Measurements from ENCODE around the gene TESK2. TPM values are rescaled to one million over a fixed set of nuclear protein-coding genes. Genes with fewer than 3 reads are reported as not detected.

Gene TESK2
- total and polyA plus RNA-seq, 2 of the 13 experiments (the other 11 are each of a cell fraction or from before 2014, with no cell fraction given): 5.5 to 9.6 TPM

- TF ChIP-seq MAFK (conservative IDR thresholded peaks at IDR 0.05 in 1 of 2, IDR thresholded peaks at IDR 0.05 in 1 of 2; ENCODE audit: low read length in 2 of 2) (0 out of 4 replicates have a peak, but pooled peaks of 1 of the 2 experiments have one; percentile 6), ATAD3A (CRISPR knock-in tag; IDR thresholded peaks at IDR 0.05) (no peak), STAT6 (CRISPR knock-in tag; IDR thresholded peaks at IDR 0.05; ENCODE audit: borderline replicate concordance) (no peak), CSRNP2 (CRISPR knock-in tag; conservative IDR thresholded peaks at IDR 0.05; ENCODE audit: low read depth) (no peak), SALL1 (CRISPR knock-in tag; IDR thresholded peaks at IDR 0.05) (peak; percentile 30), ZNF550 (CRISPR knock-in tag; IDR thresholded peaks at IDR 0.05; ENCODE audit: borderline replicate concordance) (no peak), ZNF414 (CRISPR knock-in tag; IDR thresholded peaks at IDR 0.05) (no peak), SRSF9 (IDR thresholded peaks at IDR 0.05; ENCODE audit: borderline replicate concordance, insufficient read depth, low read depth, low read length, poor library complexity, severe bottlenecking) (no peak), ZNF597 (CRISPR knock-in tag; IDR thresholded peaks at IDR 0.05) (no peak), FOXA3 (CRISPR knock-in tag; IDR thresholded peaks at IDR 0.05) (peak; percentile 83), ZNF574 (CRISPR knock-in tag; IDR thresholded peaks at IDR 0.05) (no peak), ZNF136 (CRISPR knock-in tag; IDR thresholded peaks at IDR 0.05; ENCODE audit: low read depth) (0 out of 2 replicates have a peak, but pooled peaks have one; percentile 42), AKAP8 (CRISPR knock-in tag; IDR thresholded peaks at IDR 0.05) (no peak), DNMT1 (CRISPR knock-in tag; IDR thresholded peaks at IDR 0.05) (no peak), SP2 (CRISPR knock-in tag; IDR thresholded peaks at IDR 0.05) (no peak), ZNF350 (CRISPR knock-in tag; IDR thresholded peaks at IDR 0.05; ENCODE audit: borderline replicate concordance, low read depth) (no peak), PPARG (CRISPR knock-in tag; conservative IDR thresholded peaks at IDR 0.05) (no peak; the same call in 1 of the 2 replicates), PLSCR1 (CRISPR knock-in tag; IDR thresholded peaks at IDR 0.05; ENCODE audit: borderline replicate concordance) (no peak), ZNF883 (CRISPR knock-in tag; IDR thresholded peaks at IDR 0.05; ENCODE audit: not compliant biosample characterization) (no peak)
Observed at GRCh38 chr1:45297666-45298356, 193.2 kb downstream of the TESK2 start (continued).
